IPS DF 6.9 (cell line): ENCODE results near the gene SH2B3.

ENCODE experiments used
- DNase-seq: peaks from one replicate; pipeline ENCODE4 v3.0.0-alpha.2; 2013; ENCODE audit warnings: low read depth, low spot score
- H3K27ac ChIP-seq: one replicate; pipeline ENCODE4 v1.5.1; 2013; ENCODE audit warnings: low read length, control low read depth
- H3K27me3 ChIP-seq: 2 replicates; pipeline ENCODE4 v1.6.1; 2013; ENCODE audit warnings: mild to moderate bottlenecking, low read length; ENCODE audit not compliant: control insufficient read depth, insufficient read depth
- H3K36me3 ChIP-seq: 2 replicates; pipeline ENCODE4 v1.6.1; 2013; ENCODE audit warnings: low read length; ENCODE audit not compliant: control insufficient read depth, insufficient read depth
- H3K4me1 ChIP-seq: 2 replicates; pipeline ENCODE4 v1.6.1; 2013; ENCODE audit warnings: low read length; ENCODE audit not compliant: control insufficient read depth, insufficient read depth
- H3K4me3 ChIP-seq: 2 replicates; pipeline ENCODE4 v1.5.1; 2013; ENCODE audit warnings: mild to moderate bottlenecking, low read length
- H3K9me3 ChIP-seq: 2 replicates; pipeline ENCODE4 v1.6.1; 2013; ENCODE audit warnings: low read length, inconsistent platforms; ENCODE audit not compliant: control insufficient read depth, insufficient read depth
- WGBS: extraction: QIAGEN DNeasy Blood & Tissue Kit; methylation state at CpG from one replicate; pipeline ENCODE4 v1.1.7; 2013; ENCODE audit warnings: mixed read lengths, missing lambda C conversion rate; ENCODE audit not compliant: insufficient read length, insufficient coverage; 5-methylcytosine and 5-hydroxymethylcytosine counted together

SH2B3 gene

DNA sequence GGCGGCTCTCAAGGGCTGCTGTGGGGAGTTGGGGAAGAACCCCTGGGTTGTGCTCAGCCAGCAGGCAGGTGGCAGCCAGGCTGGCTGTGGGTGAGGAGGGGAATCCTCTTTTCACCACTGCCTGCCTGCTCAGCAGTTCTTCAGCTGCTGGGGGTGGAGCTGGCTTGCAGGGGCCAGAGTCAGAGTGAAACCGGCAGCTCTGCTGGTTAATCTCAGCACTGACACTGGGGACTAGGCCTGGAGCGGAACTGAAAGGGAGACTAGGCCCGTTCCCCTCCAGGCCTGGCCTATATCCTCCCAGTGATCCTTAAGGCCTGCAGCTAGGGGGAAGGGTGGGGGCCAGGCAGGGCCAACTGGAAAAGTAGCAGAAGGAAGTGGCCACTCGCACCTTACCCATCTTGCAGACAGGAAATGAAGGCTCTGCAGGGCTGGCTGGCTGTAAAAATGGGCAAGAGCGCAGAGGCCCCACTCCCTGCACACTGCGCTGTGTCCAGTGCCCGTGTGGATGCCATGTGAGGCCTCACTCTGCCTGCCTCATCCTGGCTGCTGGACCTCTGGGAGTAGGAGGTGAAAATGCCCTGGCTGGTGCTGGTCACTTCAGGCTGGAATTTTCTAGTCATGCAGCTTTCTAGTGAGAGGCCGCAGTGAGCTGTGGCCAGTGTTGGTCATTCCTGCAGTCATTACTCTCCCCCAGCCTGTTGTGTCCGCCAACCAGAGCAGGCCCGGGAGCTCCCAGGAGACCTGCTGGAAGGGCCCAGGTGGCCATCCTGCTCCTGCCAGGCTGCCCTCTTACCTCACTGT lies 39.4 kb downstream of the SH2B3 start:
- Histone ChIP-seq H3K27ac (no peak overlapping the region), H3K27me3 (no peaks in the 10 kb centered on the region), H3K9me3 (no peaks in the 10 kb centered on the region), H3K4me3 (no peak overlapping the region), H3K4me1 (0 out of 2 replicates have a peak, but pooled peaks cover 2% of the 10 kb centered on the region), H3K36me3 (peaks cover 24% of the 10 kb centered on the region)
- DNase-seq: no peak
- WGBS: no CpG with 5 or more reads among the region's 11 CpGs

- no CpG with 5 or more reads among the region's 6 CpGs for WGBS
- Histone ChIP-seq H3K27me3 (no peaks in the 10 kb centered on the region), H3K9me3 (no peaks in the 10 kb centered on the region), H3K36me3 (peaks cover 29% of the 10 kb centered on the region), H3K4me3 (no peak overlapping the region), H3K4me1 (0 out of 2 replicates have a peak, but pooled peaks cover 2% of the 10 kb centered on the region), H3K27ac (no peak overlapping the region)
- DNase-seq: no peak
These were observed 40.2 kb downstream of the SH2B3 start for GRCh38 chr12:111445726-111446581.

GRCh38 chr12:111446631-111447570 lies 41.2 kb downstream of the SH2B3 start:
- no CpG with 5 or more reads among the region's 20 CpGs for WGBS
- Histone ChIP-seq H3K36me3 (peaks cover 29% of the 10 kb centered on the region), H3K4me3 (no peak overlapping the region), H3K4me1 (0 out of 2 replicates have a peak, but pooled peaks cover 2% of the 10 kb centered on the region), H3K9me3 (no peaks in the 10 kb centered on the region), H3K27ac (no peak overlapping the region), H3K27me3 (no peaks in the 10 kb centered on the region)
- DNase-seq: no peak

DNA sequence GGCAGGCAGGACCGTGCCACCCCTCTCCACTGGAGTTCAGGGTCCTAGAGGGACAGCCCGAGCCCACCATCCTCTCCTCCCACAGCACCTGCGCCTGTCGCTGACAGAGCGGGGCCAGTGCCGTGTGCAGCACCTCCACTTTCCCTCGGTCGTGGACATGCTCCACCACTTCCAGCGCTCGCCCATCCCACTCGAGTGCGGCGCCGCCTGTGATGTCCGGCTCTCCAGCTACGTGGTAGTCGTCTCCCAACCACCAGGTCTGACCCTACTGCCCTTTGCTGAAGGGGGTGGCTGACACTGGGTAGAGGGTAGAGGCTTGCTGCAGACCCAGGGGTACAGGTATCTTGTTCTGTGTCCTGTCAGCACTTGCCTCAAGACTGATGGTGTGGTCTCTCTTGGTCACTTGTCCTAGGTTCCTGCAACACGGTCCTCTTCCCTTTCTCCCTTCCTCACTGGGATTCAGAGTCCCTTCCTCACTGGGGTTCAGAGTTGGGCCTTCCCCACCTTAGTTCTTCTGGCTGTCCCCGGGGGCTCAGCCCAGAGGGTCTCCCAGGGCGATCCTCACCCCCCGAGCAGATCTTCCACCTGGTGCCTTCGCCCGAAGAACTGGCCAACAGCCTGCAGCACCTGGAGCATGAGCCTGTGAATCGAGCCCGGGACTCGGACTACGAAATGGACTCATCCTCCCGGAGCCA lies 42.0 kb downstream of the SH2B3 start:
- Histone ChIP-seq H3K36me3 (peaks cover 29% of the 10 kb centered on the region), H3K4me1 (0 out of 2 replicates have a peak, but pooled peaks cover 2% of the 10 kb centered on the region), H3K9me3 (no peaks in the 10 kb centered on the region), H3K27ac (no peak overlapping the region), H3K27me3 (no peaks in the 10 kb centered on the region), H3K4me3 (no peak overlapping the region)
- DNase-seq: no peak
- no CpG with 5 or more reads among the region's 28 CpGs for WGBS

DNA sequence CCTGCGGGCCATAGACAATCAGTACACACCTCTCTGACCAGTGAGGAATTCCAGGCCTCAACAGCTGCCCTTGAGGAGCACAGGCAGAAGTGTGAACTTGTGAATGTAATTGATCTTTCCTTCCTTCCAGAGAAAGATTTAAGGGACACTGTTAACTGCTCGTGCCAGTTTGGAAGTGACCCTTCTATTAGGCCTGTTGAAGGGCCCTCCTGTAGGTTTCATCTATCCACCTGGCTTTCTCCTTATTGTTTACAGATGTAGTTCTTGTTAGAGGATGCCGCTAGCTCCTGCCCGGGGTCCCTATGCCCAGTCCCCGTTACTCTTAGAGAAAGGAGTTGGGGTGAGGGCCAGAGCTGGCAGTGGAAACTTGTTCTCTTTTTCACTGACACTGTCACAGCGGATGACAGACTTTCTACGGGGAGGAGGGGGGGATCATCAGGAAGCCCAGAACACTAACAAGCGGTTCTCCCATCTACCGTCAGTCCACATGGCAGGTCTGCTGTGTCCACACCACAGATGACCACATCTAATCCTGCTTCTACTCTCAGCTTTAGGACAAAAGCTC lies 42.6 kb downstream of the SH2B3 start:
- DNase-seq: no peak
- no peak overlapping the region for H3K4me3 ChIP-seq
- H3K27me3 ChIP-seq: no peaks in the 10 kb centered on the region
- H3K27ac ChIP-seq: no peak overlapping the region
- H3K4me1 ChIP-seq: 0 out of 2 replicates have a peak, but pooled peaks cover 2% of the 10 kb centered on the region
- no CpG with 5 or more reads among the region's 9 CpGs for WGBS
- H3K36me3 ChIP-seq: peaks cover 29% of the 10 kb centered on the region
- H3K9me3 ChIP-seq: no peaks in the 10 kb centered on the region

DNA sequence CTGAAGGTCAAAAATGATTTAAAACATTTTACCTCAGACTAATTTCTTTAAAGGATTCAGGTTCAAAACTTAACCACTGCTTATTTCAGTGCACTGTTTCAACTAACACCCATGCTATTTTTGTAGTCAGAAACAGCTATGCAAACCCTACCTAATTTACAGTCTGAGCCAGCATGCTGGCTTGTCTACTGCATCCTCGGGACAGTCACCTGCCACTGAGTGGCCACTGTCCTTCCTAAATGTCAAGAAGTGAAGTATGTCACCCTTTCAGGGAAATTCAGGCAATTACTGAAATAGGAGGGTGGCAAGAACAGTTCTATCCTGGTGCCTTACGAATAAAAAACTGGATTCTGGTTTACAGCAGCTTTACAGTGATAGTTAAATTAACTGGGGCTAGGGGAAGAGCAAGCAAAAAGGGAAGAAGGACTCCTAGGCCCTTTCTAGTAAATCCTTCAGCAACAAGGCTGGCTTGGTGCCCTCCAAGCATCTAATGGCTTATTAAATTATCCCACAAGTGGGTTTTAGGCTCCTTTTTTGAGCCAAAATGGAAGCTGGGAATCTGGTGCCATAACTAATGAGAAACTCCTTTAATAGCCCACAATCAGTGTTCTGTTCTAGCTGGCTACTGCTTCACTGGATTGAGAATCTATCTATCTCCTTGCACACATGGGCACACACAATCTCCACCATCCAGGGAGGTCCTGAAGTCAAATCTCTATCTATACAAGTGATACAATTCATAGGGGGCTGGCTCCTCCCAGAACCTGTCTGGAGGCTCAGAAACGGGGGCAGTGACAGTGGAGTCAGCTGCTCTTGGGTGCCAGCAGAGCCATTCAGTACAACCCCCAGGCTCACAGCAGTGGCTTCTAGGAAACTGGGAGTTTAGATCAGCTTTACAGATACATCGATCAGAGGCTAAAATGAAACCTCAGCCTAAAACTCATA lies 43.4 kb downstream of the SH2B3 start:
- peaks cover 30% of the 10 kb centered on the region for H3K36me3 ChIP-seq
- no CpG with 5 or more reads among the region's 4 CpGs for WGBS

DNA sequence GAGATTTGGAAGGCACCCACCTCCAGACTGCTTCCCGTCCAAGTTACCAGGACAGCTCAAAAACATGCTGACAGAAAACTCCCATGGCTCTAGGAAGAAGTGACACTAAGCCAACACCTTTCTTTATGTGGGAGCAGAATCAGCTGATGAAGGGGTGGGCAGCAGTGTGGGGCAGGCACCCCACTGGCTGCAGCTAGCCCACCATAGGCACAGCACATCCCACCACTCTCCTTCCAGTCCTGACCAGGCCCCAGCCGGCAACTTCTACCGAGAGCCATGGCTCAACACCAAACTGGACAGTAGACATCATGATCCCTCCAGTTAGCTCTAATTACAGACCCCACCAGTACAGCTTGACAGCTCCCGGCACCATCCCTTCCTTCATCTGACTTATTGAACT lies 45.0 kb downstream of the SH2B3 start:
- Histone ChIP-seq H3K4me3 (no peak overlapping the region), H3K9me3 (no peaks in the 10 kb centered on the region), H3K27me3 (no peaks in the 10 kb centered on the region), H3K4me1 (no peaks in the 10 kb centered on the region), H3K27ac (no peak overlapping the region), H3K36me3 (peaks cover 36% of the 10 kb centered on the region)
- WGBS: no CpG with 5 or more reads among the region's 4 CpGs
- no peak for DNase-seq

More for the DNA sequence above, 43.4 kb downstream of the SH2B3 start:
- Histone ChIP-seq H3K9me3 (no peaks in the 10 kb centered on the region), H3K27me3 (no peaks in the 10 kb centered on the region), H3K4me3 (no peak overlapping the region), H3K4me1 (0 out of 2 replicates have a peak, but pooled peaks cover 2% of the 10 kb centered on the region), H3K27ac (no peak overlapping the region)
- no peak for DNase-seq

DNA sequence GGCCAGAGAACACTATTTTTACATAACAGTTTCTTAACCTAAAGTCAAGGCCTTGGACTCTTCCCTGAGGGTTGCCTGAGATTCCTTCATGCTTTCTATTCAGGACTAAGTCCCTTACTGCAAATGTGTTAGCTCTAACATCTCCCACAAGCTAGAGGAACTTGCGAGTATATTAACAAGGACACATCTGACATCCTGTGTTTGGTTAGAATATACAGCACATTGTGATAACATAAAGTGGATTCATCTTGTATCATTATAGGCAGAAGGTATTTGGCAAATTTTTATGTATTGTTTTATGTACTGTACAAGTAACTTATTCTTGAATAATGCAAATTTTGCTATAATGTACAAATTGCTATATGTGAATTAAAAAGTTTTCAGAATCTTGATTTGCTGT lies 45.5 kb downstream of the SH2B3 start:
- Histone ChIP-seq H3K27ac (no peak overlapping the region), H3K27me3 (no peaks in the 10 kb centered on the region), H3K9me3 (no peaks in the 10 kb centered on the region), H3K4me1 (no peaks in the 10 kb centered on the region), H3K36me3 (peaks cover 39% of the 10 kb centered on the region), H3K4me3 (no peak overlapping the region)
- no peak for DNase-seq
- no CpG with 5 or more reads among the region's 1 CpG for WGBS
